ENCODE results near the gene SLC9C1. TPM values are rescaled to one million over a fixed set of nuclear protein-coding genes. Genes with fewer than 3 reads are reported as not detected.

The SLC9C1 gene
- total RNA-seq, 1 experiment from 2014 or later: not detected

- H3K9me3 ChIP-seq (ENCODE audit: low read length): no peaks in the 10 kb centered on the region
- CTCF ChIA-PET: no interaction called here
- DNase-seq (no peak), ATAC-seq (no peak)
- no peaks in the 10 kb centered on the region for H3K9me2 ChIP-seq (replicated peaks; ENCODE audit: low read length)
- intact Hi-C loops (cut with micrococcal nuclease): no loop called here
- no peaks in the 10 kb centered on the region for H3K27me3 ChIP-seq (ENCODE audit: low read length)
- H3F3A ChIP-seq (ENCODE audit: low read length, unreplicated experiment): no peaks in the 10 kb centered on the region
- no TSS peak for BruUV-seq (replicated peaks)
- no peak within 1 kb of the TSS for H2AFZ ChIP-seq (ENCODE audit: low read length)
- H3K4me3 ChIP-seq (ENCODE audit: low read length): no peak within 1 kb of the TSS
- no peaks in the 10 kb centered on the region for H3K36me3 ChIP-seq (ENCODE audit: low read depth, low read length)
- H3K4me1 ChIP-seq (ENCODE audit: insufficient read depth, low read length): peaks cover 11% of the 10 kb centered on the region
- no peak within 1 kb of the TSS for H3K27ac ChIP-seq (ENCODE audit: low read length)
- POLR2A ChIA-PET (ENCODE audit: unreplicated experiment): no interaction called here
- H4K20me1 ChIP-seq (ENCODE audit: low read length): no peaks in the 10 kb centered on the region
- no peaks in the 10 kb centered on the region for H3K79me2 ChIP-seq (ENCODE audit: low read length)
- no peak for TF ChIP-seq EZH2phosphoT487 (IDR thresholded peaks at IDR 0.05; ENCODE audit: borderline replicate concordance, low read length)
- no peak for TF ChIP-seq CTCF (conservative IDR thresholded peaks at IDR 0.05; ENCODE audit: low read depth, low read length)
- TF ChIP-seq EZH2 (IDR thresholded peaks at IDR 0.05; ENCODE audit: low read length, unreplicated experiment): no peak
- H3K4me2 ChIP-seq (ENCODE audit: low read length): no peak within 1 kb of the TSS
- H3K9ac ChIP-seq (ENCODE audit: low read length): no peak within 1 kb of the TSS
Measured at GRCh38 chr3:112132975-112133448, 161.0 kb downstream of the SLC9C1 start, which contains the start of gene GCSAM. Gene GCSAM, minus strand, starts transcription at chr3:112133248. Its CDS starts 128 bp downstream, at chr3:112133120.

GRCh38 chr3:112132554-112132953 lies 161.5 kb downstream of the SLC9C1 start:
- Histone ChIP-seq H3K9me3 (ENCODE audit: low read length) (no peaks in the 10 kb centered on the region), H3F3A (ENCODE audit: low read length, unreplicated experiment) (no peaks in the 10 kb centered on the region), H3K27ac (ENCODE audit: low read length) (no peak overlapping the region), H3K9ac (ENCODE audit: low read length) (no peak overlapping the region), H3K4me3 (ENCODE audit: low read length) (no peak overlapping the region), H3K4me1 (ENCODE audit: insufficient read depth, low read length) (peaks cover 11% of the 10 kb centered on the region), H3K79me2 (ENCODE audit: low read length) (no peaks in the 10 kb centered on the region), H3K27me3 (ENCODE audit: low read length) (no peaks in the 10 kb centered on the region), H3K36me3 (ENCODE audit: low read depth, low read length) (no peaks in the 10 kb centered on the region), H3K9me2 (replicated peaks; ENCODE audit: low read length) (no peaks in the 10 kb centered on the region), H4K20me1 (ENCODE audit: low read length) (no peaks in the 10 kb centered on the region), H3K4me2 (ENCODE audit: low read length) (no peak overlapping the region), H2AFZ (ENCODE audit: low read length) (no peak overlapping the region)
- ChIA-PET CTCF (no interaction called here), POLR2A (ENCODE audit: unreplicated experiment) (no interaction called here)
- TF ChIP-seq EZH2phosphoT487 (IDR thresholded peaks at IDR 0.05; ENCODE audit: borderline replicate concordance, low read length) (no peak), CTCF (conservative IDR thresholded peaks at IDR 0.05; ENCODE audit: low read depth, low read length) (no peak), EZH2 (IDR thresholded peaks at IDR 0.05; ENCODE audit: low read length, unreplicated experiment) (no peak)
- BruUV-seq (replicated peaks): no TSS peak
- DNase-seq (no peak), ATAC-seq (no peak)
- intact Hi-C loops (cut with micrococcal nuclease): no loop called here

DNA sequence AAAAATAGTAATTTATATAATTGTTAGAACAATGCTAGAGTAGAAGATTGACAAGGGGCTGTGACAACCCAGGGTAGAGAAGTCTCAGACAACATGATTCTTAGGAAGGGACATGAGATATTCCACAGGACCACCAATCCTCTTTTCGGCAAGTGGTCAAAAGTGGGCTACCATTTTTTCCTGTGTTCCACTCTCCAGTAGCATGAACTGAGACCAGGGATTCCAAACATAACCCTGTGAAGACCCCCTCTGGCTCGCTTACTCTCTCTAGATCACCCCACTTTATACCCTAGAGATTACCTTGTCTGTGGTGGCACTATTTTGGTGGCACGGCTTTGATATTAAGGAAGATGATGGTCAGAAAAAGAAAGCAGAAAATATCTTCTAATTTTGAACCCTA lies 161.9 kb downstream of the SLC9C1 start:
- intact Hi-C loops (cut with micrococcal nuclease): no loop called here
- H3K9ac ChIP-seq (ENCODE audit: low read length): no peak overlapping the region
- BruUV-seq (replicated peaks): no TSS peak
- H3K36me3 ChIP-seq (ENCODE audit: low read depth, low read length): no peaks in the 10 kb centered on the region
- H3K27me3 ChIP-seq (ENCODE audit: low read length): no peaks in the 10 kb centered on the region
- no peak overlapping the region for H3K27ac ChIP-seq (ENCODE audit: low read length)
- TF ChIP-seq CTCF (conservative IDR thresholded peaks at IDR 0.05; ENCODE audit: low read depth, low read length): no peak
- TF ChIP-seq EZH2phosphoT487 (IDR thresholded peaks at IDR 0.05; ENCODE audit: borderline replicate concordance, low read length): no peak
- TF ChIP-seq EZH2 (IDR thresholded peaks at IDR 0.05; ENCODE audit: low read length, unreplicated experiment): no peak
- H3K4me3 ChIP-seq (ENCODE audit: low read length): no peak overlapping the region
- POLR2A ChIA-PET (ENCODE audit: unreplicated experiment): no interaction called here
- H3K9me2 ChIP-seq (replicated peaks; ENCODE audit: low read length): no peaks in the 10 kb centered on the region
- H3K9me3 ChIP-seq (ENCODE audit: low read length): no peaks in the 10 kb centered on the region
- no peak for ATAC-seq
- DNase-seq: no peak
- no peaks in the 10 kb centered on the region for H3K79me2 ChIP-seq (ENCODE audit: low read length)
- H4K20me1 ChIP-seq (ENCODE audit: low read length): no peaks in the 10 kb centered on the region
- H3K4me1 ChIP-seq (ENCODE audit: insufficient read depth, low read length): peaks cover 11% of the 10 kb centered on the region
- CTCF ChIA-PET: no interaction called here
- H3K4me2 ChIP-seq (ENCODE audit: low read length): no peak overlapping the region
- H3F3A ChIP-seq (ENCODE audit: low read length, unreplicated experiment): no peaks in the 10 kb centered on the region
- no peak overlapping the region for H2AFZ ChIP-seq (ENCODE audit: low read length)
